Body of pancreas (tissue), 4 donors: ENCODE data around the gene SCPEP1.

Experiments
- POLR2A ChIP-seq, 3 donors: fragments of 450-650 bp; IDR thresholded peaks; one replicate each; pipeline ENCODE4 v1.6.1; 2016; ENCODE audit warnings: antibody characterized with exemption in 3 of 3, mild to moderate bottlenecking in 2 of 3
- TF ChIP-seq, protein P1 (sequence below), 7 experiments: fragments of 450-650 bp in 4 of 7; fragments of 200-600 bp in 3 of 7; sonication (generic) in 3 of 7; IDR thresholded peaks; one replicate each; pipeline ENCODE4 v1.5.1; 2016 to 2019; ENCODE audit warnings: antibody characterized with exemption in 7 of 7

DNA sequence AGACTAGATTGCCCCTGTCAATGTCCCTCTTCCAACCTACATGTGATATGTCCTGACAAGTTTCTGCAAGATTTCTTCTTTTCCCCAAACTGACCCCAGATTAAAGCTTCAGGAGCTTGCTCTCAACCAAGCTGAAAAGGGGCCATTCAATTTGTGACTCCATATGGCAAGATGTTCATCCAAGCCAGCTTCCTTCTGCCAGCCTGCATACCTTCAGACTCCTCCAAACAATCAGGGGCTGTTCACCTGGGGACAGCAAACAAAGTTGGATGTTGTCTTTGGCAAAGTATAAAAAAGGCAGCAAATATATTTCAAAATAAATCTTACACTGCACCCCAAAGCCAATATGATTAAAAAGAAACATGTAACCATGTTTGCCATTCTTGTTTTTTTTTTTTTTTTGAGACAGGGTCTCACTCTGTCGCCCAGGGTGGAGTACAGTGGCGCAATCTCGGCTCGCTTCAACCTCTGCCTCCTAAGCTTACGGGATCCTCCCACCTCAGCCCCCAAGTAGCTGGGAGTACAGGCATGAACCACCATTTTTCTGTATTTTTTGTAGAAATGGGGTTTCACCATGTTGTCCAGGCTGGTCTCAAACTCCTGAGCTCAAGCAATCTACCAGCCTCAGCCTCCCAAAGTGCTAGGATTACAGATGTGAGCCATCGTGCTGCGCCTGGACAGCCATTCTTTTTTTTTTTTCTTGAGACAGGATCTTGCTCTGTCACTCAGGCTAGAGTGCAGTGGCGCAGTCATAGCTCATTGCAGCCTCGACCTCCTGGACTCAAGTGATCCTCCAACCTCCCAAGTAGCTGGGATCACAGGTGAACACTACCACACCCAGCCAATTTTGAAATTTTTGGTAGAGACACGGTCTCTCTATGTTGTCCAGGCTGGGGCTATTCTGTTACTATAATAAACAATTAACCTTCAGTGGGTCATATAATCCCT lies 57.1 kb downstream of the SCPEP1 start:
- TF ChIP-seq, protein P1, sequence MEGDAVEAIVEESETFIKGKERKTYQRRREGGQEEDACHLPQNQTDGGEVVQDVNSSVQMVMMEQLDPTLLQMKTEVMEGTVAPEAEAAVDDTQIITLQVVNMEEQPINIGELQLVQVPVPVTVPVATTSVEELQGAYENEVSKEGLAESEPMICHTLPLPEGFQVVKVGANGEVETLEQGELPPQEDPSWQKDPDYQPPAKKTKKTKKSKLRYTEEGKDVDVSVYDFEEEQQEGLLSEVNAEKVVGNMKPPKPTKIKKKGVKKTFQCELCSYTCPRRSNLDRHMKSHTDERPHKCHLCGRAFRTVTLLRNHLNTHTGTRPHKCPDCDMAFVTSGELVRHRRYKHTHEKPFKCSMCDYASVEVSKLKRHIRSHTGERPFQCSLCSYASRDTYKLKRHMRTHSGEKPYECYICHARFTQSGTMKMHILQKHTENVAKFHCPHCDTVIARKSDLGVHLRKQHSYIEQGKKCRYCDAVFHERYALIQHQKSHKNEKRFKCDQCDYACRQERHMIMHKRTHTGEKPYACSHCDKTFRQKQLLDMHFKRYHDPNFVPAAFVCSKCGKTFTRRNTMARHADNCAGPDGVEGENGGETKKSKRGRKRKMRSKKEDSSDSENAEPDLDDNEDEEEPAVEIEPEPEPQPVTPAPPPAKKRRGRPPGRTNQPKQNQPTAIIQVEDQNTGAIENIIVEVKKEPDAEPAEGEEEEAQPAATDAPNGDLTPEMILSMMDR (IDR thresholded peaks at IDR 0.05): no peak
- TF ChIP-seq POLR2A (IDR thresholded peaks at IDR 0.05): no peak
